GM12801 (cell line): ENCODE results near the gene CDK19.

Experiments used
- TF ChIP-seq, protein P1 (sequence below): IDR thresholded peaks from one replicate; pipeline ENCODE4 v1.5.1; 2011; ENCODE audit warnings: control low read depth; ENCODE audit not compliant: insufficient read length; ENCODE audit errors: extremely low read depth

Gene CDK19

DNA sequence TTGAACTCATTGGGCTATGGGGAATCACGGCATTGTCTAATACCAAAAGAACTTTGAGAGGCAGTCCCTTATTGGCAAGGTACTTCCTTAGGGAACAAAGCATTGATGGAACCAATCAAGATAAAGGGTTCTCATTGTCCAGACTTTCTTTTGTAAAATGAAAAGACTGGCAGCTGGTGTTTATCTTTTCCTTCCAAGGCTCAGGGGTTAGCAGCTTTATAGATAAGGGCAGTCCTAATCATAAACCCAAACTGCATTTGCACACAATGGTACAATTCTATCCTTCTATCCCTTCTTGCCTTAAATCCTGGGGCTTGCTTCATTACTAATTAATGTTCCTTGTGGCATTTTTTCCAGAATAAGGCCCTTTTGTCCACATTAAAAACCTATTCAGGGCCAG is 28.6 kb downstream of the CDK19 start:
- TF ChIP-seq, protein P1, sequence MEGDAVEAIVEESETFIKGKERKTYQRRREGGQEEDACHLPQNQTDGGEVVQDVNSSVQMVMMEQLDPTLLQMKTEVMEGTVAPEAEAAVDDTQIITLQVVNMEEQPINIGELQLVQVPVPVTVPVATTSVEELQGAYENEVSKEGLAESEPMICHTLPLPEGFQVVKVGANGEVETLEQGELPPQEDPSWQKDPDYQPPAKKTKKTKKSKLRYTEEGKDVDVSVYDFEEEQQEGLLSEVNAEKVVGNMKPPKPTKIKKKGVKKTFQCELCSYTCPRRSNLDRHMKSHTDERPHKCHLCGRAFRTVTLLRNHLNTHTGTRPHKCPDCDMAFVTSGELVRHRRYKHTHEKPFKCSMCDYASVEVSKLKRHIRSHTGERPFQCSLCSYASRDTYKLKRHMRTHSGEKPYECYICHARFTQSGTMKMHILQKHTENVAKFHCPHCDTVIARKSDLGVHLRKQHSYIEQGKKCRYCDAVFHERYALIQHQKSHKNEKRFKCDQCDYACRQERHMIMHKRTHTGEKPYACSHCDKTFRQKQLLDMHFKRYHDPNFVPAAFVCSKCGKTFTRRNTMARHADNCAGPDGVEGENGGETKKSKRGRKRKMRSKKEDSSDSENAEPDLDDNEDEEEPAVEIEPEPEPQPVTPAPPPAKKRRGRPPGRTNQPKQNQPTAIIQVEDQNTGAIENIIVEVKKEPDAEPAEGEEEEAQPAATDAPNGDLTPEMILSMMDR: no peak

DNA sequence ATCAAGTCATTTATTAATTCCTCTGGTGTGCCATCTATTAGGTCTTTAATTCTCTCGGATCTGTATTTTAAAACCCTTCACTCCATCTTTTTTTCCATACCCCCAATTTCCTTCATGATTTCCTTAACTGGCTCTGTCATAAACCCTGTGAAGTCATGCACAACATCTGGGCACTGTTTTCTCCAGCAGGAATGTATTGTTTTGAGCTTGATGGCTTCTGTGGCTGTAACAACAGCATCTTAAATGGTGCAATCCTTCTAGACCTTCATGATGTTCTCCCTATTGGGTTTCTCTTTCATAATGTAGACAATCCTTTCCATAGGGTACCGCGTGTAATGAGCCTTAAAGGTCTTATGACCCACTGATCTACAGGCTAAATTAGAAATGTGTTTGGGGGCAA is 29.0 kb downstream of the CDK19 start:
- TF ChIP-seq, protein P1: no peak

DNA sequence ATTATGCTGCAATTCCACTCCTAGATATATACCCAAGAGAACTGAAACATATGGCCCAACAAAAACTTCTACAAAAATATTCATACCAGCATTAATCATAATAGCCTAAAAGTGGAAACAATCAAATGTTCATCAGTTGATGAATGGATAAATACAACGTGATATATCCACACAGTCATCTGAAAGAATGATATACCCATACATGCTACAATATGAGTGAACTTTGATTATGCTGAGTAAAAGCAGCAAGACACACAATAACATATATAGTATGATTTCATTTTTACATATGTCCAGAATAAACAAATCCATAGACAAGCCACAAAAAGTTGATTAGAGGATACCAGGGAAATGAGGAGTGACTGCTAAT is 30.7 kb downstream of the CDK19 start:
- TF ChIP-seq, protein P1: no peak

DNA sequence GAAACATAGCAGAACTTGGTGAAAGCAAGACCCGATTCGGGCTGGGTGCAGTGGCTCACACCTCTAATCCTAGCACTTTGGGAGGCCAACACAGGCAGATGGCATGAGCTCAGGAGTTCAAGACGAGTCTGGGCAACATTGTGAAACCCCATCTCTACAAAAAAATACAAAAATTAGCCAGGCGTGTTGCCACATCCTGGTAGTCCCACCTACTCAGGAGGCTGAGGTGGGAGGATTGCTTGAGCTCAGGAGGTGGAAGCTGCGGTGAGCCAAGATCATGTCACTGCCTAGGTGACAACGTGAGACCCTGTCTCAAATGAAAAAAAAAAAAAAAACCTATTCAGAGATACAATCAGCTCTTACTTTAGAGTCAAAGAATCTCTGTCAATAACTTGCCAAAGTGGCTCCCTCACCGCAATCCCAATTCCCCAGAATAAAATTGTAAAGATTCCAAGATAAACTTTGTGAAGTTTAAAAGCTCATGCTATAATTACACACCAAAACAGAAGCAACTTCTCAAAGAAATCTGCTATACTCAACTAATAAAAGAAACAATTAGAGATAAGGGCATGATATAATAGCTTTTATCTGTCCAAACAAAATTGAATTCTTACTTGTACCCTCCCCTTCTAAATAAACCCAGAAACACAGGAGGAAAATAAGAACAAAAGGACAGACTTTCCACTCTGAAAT is 33.6 kb downstream of the CDK19 start:
- TF ChIP-seq, protein P1: no peak

DNA sequence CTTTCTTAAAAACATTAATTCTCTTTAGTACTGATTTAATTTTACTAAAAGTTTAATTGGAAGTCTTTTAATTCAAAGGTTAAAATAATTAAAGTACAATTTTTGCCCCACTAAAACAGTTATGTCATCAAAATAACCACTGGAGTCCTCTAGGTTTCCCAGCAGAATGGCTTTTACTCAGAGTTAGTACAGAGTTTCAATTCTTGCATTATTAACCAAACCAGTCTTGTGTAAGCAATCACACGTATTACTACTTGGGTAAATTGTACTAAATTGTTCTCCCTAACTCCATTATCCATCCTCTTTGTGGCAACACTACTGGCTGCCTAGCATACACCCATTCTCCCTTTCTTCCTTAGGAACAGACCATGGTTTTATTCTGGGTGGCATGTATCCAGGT is 36.9 kb downstream of the CDK19 start:
- TF ChIP-seq, protein P1: no peak

DNA sequence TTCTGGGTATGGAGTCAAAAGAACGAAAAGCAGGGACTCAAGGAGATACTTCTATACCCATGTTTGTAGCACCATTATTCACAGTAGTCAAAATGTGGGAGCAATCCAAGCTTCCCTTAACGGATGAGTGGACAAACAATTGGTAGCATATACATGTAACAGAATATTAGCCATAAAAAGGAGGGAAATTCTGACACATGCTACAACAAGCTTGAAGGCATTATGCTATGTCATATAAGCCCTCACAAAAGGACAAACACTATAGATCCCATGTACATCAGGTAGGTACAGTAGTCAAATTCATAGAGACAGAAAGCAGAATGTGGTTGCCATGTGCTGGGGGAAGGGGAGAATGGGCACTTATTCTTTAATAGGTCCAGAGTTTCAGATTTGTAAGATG is 37.6 kb downstream of the CDK19 start:
- TF ChIP-seq, protein P1: no peak

DNA sequence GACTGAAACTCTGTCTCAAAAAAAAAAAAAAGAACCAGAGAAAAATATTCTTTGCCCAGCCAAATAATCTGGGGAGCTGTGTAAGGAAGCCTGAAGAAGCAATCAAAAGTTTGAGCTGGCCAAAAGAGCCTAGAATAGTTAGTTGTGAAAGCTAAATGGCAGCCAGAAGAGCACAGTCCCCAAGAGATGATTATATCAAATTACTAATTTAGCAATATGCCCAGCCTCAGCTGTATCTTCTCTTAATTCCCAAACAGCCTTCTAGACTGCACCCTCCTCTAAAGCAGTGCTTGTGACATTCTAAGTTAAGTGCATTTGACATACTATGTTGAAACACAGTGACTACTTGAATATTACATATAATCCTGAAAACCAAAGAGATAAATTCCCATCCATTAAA is 38.9 kb downstream of the CDK19 start:
- TF ChIP-seq, protein P1: no peak
